ENCODE measurements around the gene TMA7B.

GRCh38 chr22:39962071-39962470, 1.9 kb downstream of the TMA7B start:
- TF ChIP-seq POLR2A (IDR thresholded peaks at IDR 0.05) (no peak), CTCF (IDR thresholded peaks at IDR 0.05) (no peak), POLR2AphosphoS5 (IDR thresholded peaks at IDR 0.05; ENCODE audit: insufficient read depth in 1 of 2, low read depth in 1 of 2) (no peak)
